ENCODE measurements around the gene MREG.

Gene MREG

GRCh38 chr2:216013080-216013909 lies at the start of gene MREG:
Gene MREG (minus strand): TSS chr2:216013551. CDS start chr2:216013327, 224 bp downstream.
- TF ChIP-seq CTCF (IDR thresholded peaks at IDR 0.05), result peak; percentile 64

GRCh38 chr2:216059233-216059834 lies 46.0 kb upstream of the MREG start:
- TF ChIP-seq CTCF (IDR thresholded peaks at IDR 0.05), result 0 out of 2 replicates have a peak, but pooled peaks have one; percentile 16

- no peak for TF ChIP-seq CTCF (IDR thresholded peaks at IDR 0.05)
Observed at GRCh38 chr2:216057688-216058193, 44.4 kb upstream of the MREG start.

GRCh38 chr2:216056739-216057138 lies 43.4 kb upstream of the MREG start:
- no peak for TF ChIP-seq CTCF (IDR thresholded peaks at IDR 0.05)

- TF ChIP-seq CTCF (IDR thresholded peaks at IDR 0.05), result no peak
Observed at GRCh38 chr2:216055680-216056079, 42.3 kb upstream of the MREG start.

- TF ChIP-seq CTCF (IDR thresholded peaks at IDR 0.05), result no peak
Observed at GRCh38 chr2:216052420-216052819, 39.1 kb upstream of the MREG start.

- TF ChIP-seq CTCF (IDR thresholded peaks at IDR 0.05), result no peak
Observed at GRCh38 chr2:216051350-216051749, 38.0 kb upstream of the MREG start.

Data from LNCAP (cell line).